Mesendoderm (in vitro differentiated cells): ENCODE data around the gene BCL7B.

Experiments used
- DNase-seq: peaks from one replicate; pipeline ENCODE4 v3.0.0; 2013
- H2AK5ac ChIP-seq: 2 replicates; pipeline ENCODE4 v1.6.1; 2013; ENCODE audit warnings: low read length, inconsistent platforms
- H2BK120ac ChIP-seq: 2 replicates; pipeline ENCODE4 v1.6.1; 2013; ENCODE audit warnings: low read depth, mild to moderate bottlenecking, low read length, moderate library complexity, mixed read lengths
- H2BK15ac ChIP-seq: replicated peaks from 2 replicates; pipeline ENCODE4 v1.6.1; 2013; ENCODE audit warnings: low read depth, mild to moderate bottlenecking, moderate library complexity
- H2BK5ac ChIP-seq: 2 replicates; pipeline ENCODE4 v1.6.1; 2013; ENCODE audit warnings: low read length, inconsistent platforms
- H3K18ac ChIP-seq: 2 replicates; pipeline ENCODE4 v1.6.1; 2013; ENCODE audit warnings: mild to moderate bottlenecking, low read length, mixed read lengths
- H3K23ac ChIP-seq: one replicate; pipeline ENCODE4 v1.6.1; 2013; ENCODE audit warnings: low read length
- H3K27ac ChIP-seq: 2 replicates; pipeline ENCODE4 v1.5.1; 2013; ENCODE audit warnings: low read depth, mild to moderate bottlenecking, inconsistent platforms, low read length, moderate library complexity
- H3K27me3 ChIP-seq: 2 replicates; pipeline ENCODE4 v1.6.1; 2013; ENCODE audit warnings: low read length, control low read depth, mild to moderate bottlenecking, inconsistent platforms; ENCODE audit not compliant: insufficient read depth, poor library complexity
- H3K36me3 ChIP-seq: 2 replicates; pipeline ENCODE4 v1.6.1; 2013; ENCODE audit warnings: low read length, inconsistent platforms; ENCODE audit not compliant: control insufficient read depth, insufficient read depth
- H3K4ac ChIP-seq: one replicate; pipeline ENCODE4 v1.6.1; 2013; ENCODE audit warnings: low read depth, mild to moderate bottlenecking, low read length, moderate library complexity
- H3K4me1 ChIP-seq: 2 replicates; pipeline ENCODE4 v1.6.1; 2013; ENCODE audit warnings: low read depth, low read length, inconsistent platforms; ENCODE audit not compliant: control insufficient read depth
- H3K4me2 ChIP-seq: 2 replicates; pipeline ENCODE4 v1.6.1; 2013; ENCODE audit warnings: low read length
- H3K4me3 ChIP-seq: 2 replicates; pipeline ENCODE4 v1.5.1; 2013; ENCODE audit warnings: mild to moderate bottlenecking, low read length
- H3K56ac ChIP-seq: one replicate; pipeline ENCODE4 v1.6.1; 2013; ENCODE audit warnings: low read length
- H3K79me1 ChIP-seq: 2 replicates; pipeline ENCODE4 v1.6.1; 2013; ENCODE audit warnings: low read length, inconsistent platforms
- H3K79me2 ChIP-seq: 2 replicates; pipeline ENCODE4 v1.6.1; 2013; ENCODE audit warnings: mild to moderate bottlenecking, low read length; ENCODE audit not compliant: control insufficient read depth, insufficient read depth
- H3K9ac ChIP-seq: 2 replicates; pipeline ENCODE4 v1.6.1; 2013; ENCODE audit warnings: low read length, inconsistent platforms
- H4K5ac ChIP-seq: one replicate; pipeline ENCODE4 v1.6.1; 2013; ENCODE audit warnings: low read length
- H4K8ac ChIP-seq: one replicate; pipeline ENCODE4 v1.6.1; 2013; ENCODE audit warnings: low read depth, mild to moderate bottlenecking, control low read depth, low read length, moderate library complexity
- WGBS: extraction: QIAGEN DNeasy Blood & Tissue Kit; methylation state at CpG from one replicate; pipeline ENCODE4 v1.1.7; 2013; ENCODE audit warnings: low lambda C conversion rate, missing lambda C conversion rate; ENCODE audit not compliant: insufficient coverage; ENCODE audit errors: extremely low coverage; 5-methylcytosine and 5-hydroxymethylcytosine counted together

The BCL7B gene

GRCh38 chr7:73519867-73520672, 37.4 kb downstream of the BCL7B start:
- peaks cover 2% of the 10 kb centered on the region for H3K79me1 ChIP-seq
- H2AK5ac ChIP-seq, result no peak overlapping the region
- H3K18ac ChIP-seq, result no peak overlapping the region
- peaks cover 3% of the 10 kb centered on the region for H3K36me3 ChIP-seq
- H3K4me2 ChIP-seq, result peak overlapping the region; percentile 59
- H3K27ac ChIP-seq, result no peak overlapping the region
- H3K56ac ChIP-seq, result peak overlapping the region; percentile 76
- no peak overlapping the region for H4K5ac ChIP-seq
- peak overlapping the region; percentile 99 for H3K9ac ChIP-seq
- peak overlapping the region; percentile 1 for H3K23ac ChIP-seq
- no peak overlapping the region for H2BK5ac ChIP-seq
- H2BK15ac ChIP-seq, result no peak overlapping the region
- no CpG with 5 or more reads among the region's 18 CpGs for WGBS
- DNase-seq, result peak; percentile 47
- peak overlapping the region; percentile 99 for H3K4me3 ChIP-seq
- H3K4me1 ChIP-seq, result peaks cover 2% of the 10 kb centered on the region
- no peak overlapping the region for H2BK120ac ChIP-seq
- peaks cover 61% of the 10 kb centered on the region for H3K79me2 ChIP-seq
- no peak overlapping the region for H4K8ac ChIP-seq
- H3K27me3 ChIP-seq, result no peaks in the 10 kb centered on the region
- H3K4ac ChIP-seq, result no peak overlapping the region

- H3K4me3 ChIP-seq, result no peak overlapping the region
- no CpG with 5 or more reads among the region's 5 CpGs for WGBS
- H3K79me1 ChIP-seq, result peaks cover 2% of the 10 kb centered on the region
- H3K4me1 ChIP-seq, result peaks cover 2% of the 10 kb centered on the region
- peak overlapping the region; percentile 21 for H3K9ac ChIP-seq
- H3K4ac ChIP-seq, result no peak overlapping the region
- no peak overlapping the region for H4K5ac ChIP-seq
- H3K36me3 ChIP-seq, result peaks cover 3% of the 10 kb centered on the region
- no peak overlapping the region for H2BK15ac ChIP-seq
- peaks cover 77% of the 10 kb centered on the region for H3K79me2 ChIP-seq
- no peak overlapping the region for H3K18ac ChIP-seq
- H3K23ac ChIP-seq, result no peak overlapping the region
- no peak overlapping the region for H2AK5ac ChIP-seq
- no peak for DNase-seq
- no peak overlapping the region for H3K27ac ChIP-seq
- H2BK5ac ChIP-seq, result no peak overlapping the region
- no peak overlapping the region for H2BK120ac ChIP-seq
- H3K27me3 ChIP-seq, result no peaks in the 10 kb centered on the region
- peak overlapping the region; percentile 64 for H3K56ac ChIP-seq
- no peak overlapping the region for H4K8ac ChIP-seq
- peak overlapping the region; percentile 21 for H3K4me2 ChIP-seq
Measured at GRCh38 chr7:73518470-73518869, 39.0 kb downstream of the BCL7B start.

GRCh38 chr7:73517241-73517995, 40.1 kb downstream of the BCL7B start:
- Histone ChIP-seq H3K36me3 (peaks cover 4% of the 10 kb centered on the region), H2BK120ac (no peak overlapping the region), H2BK15ac (no peak overlapping the region), H3K23ac (no peak overlapping the region), H3K56ac (peak overlapping the region; percentile 25), H3K27me3 (no peaks in the 10 kb centered on the region), H3K79me2 (peaks cover 86% of the 10 kb centered on the region), H3K79me1 (peaks cover 2% of the 10 kb centered on the region), H3K4me2 (no peak overlapping the region), H3K4me1 (peaks cover 2% of the 10 kb centered on the region), H3K18ac (peak overlapping the region; percentile 51), H4K8ac (no peak overlapping the region), H3K4ac (no peak overlapping the region), H3K9ac (no peak overlapping the region), H4K5ac (no peak overlapping the region), H2AK5ac (no peak overlapping the region), H2BK5ac (no peak overlapping the region), H3K27ac (no peak overlapping the region), H3K4me3 (no peak overlapping the region)
- WGBS, result no CpG with 5 or more reads among the region's 6 CpGs
- peak; percentile 54 for DNase-seq

- H4K5ac ChIP-seq, result no peak overlapping the region
- no CpG with 5 or more reads among the region's 3 CpGs for WGBS
- no peak overlapping the region for H3K18ac ChIP-seq
- no peak overlapping the region for H3K27ac ChIP-seq
- no peak overlapping the region for H4K8ac ChIP-seq
- DNase-seq, result peak; percentile 56
- no peak overlapping the region for H3K4me2 ChIP-seq
- peaks cover 6% of the 10 kb centered on the region for H3K79me1 ChIP-seq
- H2BK120ac ChIP-seq, result no peak overlapping the region
- no peak overlapping the region for H2BK5ac ChIP-seq
- H3K4ac ChIP-seq, result no peak overlapping the region
- H3K27me3 ChIP-seq, result no peaks in the 10 kb centered on the region
- peaks cover 8% of the 10 kb centered on the region for H3K36me3 ChIP-seq
- no peak overlapping the region for H3K56ac ChIP-seq
- H3K23ac ChIP-seq, result no peak overlapping the region
- no peak overlapping the region for H2AK5ac ChIP-seq
- H3K79me2 ChIP-seq, result peaks cover 88% of the 10 kb centered on the region
- peaks cover 2% of the 10 kb centered on the region for H3K4me1 ChIP-seq
- H3K9ac ChIP-seq, result no peak overlapping the region
- H2BK15ac ChIP-seq, result no peak overlapping the region
- no peak overlapping the region for H3K4me3 ChIP-seq
Measured at GRCh38 chr7:73515178-73515577, 42.3 kb downstream of the BCL7B start.

DNA sequence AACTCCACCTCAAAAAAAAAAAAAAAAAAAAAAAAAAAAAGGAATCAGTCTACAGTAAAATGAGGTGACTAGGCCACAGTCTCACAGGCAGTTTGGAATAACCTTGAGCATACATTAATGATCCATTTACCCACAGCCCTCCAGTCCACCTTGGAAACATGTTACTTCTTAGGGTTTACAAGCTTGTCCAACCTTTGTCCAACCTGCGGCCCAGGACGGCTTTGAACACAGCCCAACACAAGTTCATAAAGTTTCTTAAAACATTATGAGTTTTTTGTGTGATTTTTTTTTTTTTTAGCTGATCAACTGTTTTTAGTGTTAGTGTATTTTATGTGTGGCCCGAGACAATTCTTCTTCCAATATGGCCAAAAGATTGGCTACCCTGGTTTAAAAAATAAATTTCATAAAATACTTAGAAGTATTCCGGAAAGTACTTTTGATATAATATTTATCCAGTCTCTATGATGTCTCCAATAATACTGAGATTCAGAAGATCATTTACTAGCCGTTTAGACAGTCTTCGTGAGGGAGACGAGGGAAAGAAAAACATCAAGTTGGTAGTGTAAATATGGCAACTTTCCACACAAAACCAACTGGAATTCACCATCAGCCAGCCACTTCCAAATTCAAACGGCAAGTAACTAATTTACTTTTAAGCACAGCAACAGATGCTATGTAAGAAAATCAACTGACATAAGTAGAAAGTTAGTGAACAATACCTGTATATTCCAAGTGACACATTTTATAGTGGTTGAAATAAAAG, 45.3 kb downstream of the BCL7B start:
- no peak overlapping the region for H2BK5ac ChIP-seq
- H2BK15ac ChIP-seq, result no peak overlapping the region
- no CpG with 5 or more reads among the region's 8 CpGs for WGBS
- H2AK5ac ChIP-seq, result no peak overlapping the region
- H2BK120ac ChIP-seq, result no peak overlapping the region
- no peak overlapping the region for H3K4me2 ChIP-seq
- no peak overlapping the region for H3K4me3 ChIP-seq
- DNase-seq, result no peak
- no peak overlapping the region for H4K5ac ChIP-seq
- peaks cover 8% of the 10 kb centered on the region for H3K79me1 ChIP-seq
- peaks cover 9% of the 10 kb centered on the region for H3K36me3 ChIP-seq
- no peak overlapping the region for H3K9ac ChIP-seq
- no peak overlapping the region for H3K23ac ChIP-seq
- H3K56ac ChIP-seq, result no peak overlapping the region
- H3K4me1 ChIP-seq, result no peaks in the 10 kb centered on the region
- H3K79me2 ChIP-seq, result peaks cover 69% of the 10 kb centered on the region
- H3K18ac ChIP-seq, result no peak overlapping the region
- H3K27me3 ChIP-seq, result no peaks in the 10 kb centered on the region
- no peak overlapping the region for H3K27ac ChIP-seq
- no peak overlapping the region for H4K8ac ChIP-seq
- no peak overlapping the region for H3K4ac ChIP-seq
